ENCODE data around the gene ABHD2. TPM values are rescaled to one million over a fixed set of nuclear protein-coding genes. Genes with fewer than 3 reads are reported as not detected.

ABHD2 gene
- total RNA-seq, 1 experiment from 2014 or later = 15.6 TPM

- H3K4me3 Mint-ChIP-seq = no peak overlapping the region
- peaks cover 6% of the 10 kb centered on the region for H3K27me3 Mint-ChIP-seq (ENCODE audit: low read depth)
- no CpG with 5 or more reads among the region's 5 CpGs for WGBS (ENCODE audit: extremely low coverage, insufficient read length, low lambda C conversion rate)
- Histone ChIP-seq H2BK15ac (ENCODE audit: low read depth, low read length) (no peak overlapping the region), H3K4ac (ENCODE audit: low read depth, low read length) (no peak overlapping the region), H4K20me1 (ENCODE audit: control insufficient read depth, insufficient read depth, insufficient read length) (no peaks in the 10 kb centered on the region), H4K91ac (ENCODE audit: insufficient read length, low read depth, low read length) (no peak overlapping the region), H3K27me3 (ENCODE audit: insufficient read depth, low read length) (no peaks in the 10 kb centered on the region), H3K27ac (ENCODE audit: insufficient read length, low read depth, low read length) (no peak overlapping the region), H2AK5ac (ENCODE audit: insufficient read length, low read length) (no peak overlapping the region), H3K56ac (ENCODE audit: insufficient read length, low read depth, low read length) (no peak overlapping the region), H3K18ac (ENCODE audit: insufficient read length, low read depth, low read length) (no peak overlapping the region), H2BK12ac (ENCODE audit: insufficient read length, low read depth, low read length) (no peak overlapping the region), H2AFZ (ENCODE audit: low read length) (no peak overlapping the region), H2BK120ac (ENCODE audit: low read depth, low read length, poor library complexity, severe bottlenecking) (no peak overlapping the region), H3T11ph (ENCODE audit: low read length) (no peak overlapping the region), H3K4me2 (ENCODE audit: insufficient read depth, insufficient read length, low read length) (no peak overlapping the region), H3K9me3 (ENCODE audit: control insufficient read depth, low read depth, low read length) (no peaks in the 10 kb centered on the region), H2BK20ac (ENCODE audit: low read depth, low read length, poor library complexity, severe bottlenecking) (no peak overlapping the region), H3K23ac (ENCODE audit: insufficient read length, low read depth, low read length) (no peak overlapping the region), H3K79me2 (ENCODE audit: insufficient read depth, low read length) (no peaks in the 10 kb centered on the region), H3K23me2 (ENCODE audit: insufficient read length, low read depth, low read length, poor library complexity, severe bottlenecking) (no peaks in the 10 kb centered on the region), H3K9ac (ENCODE audit: extremely low read depth, insufficient read length, low read length) (no peak overlapping the region), H4K5ac (ENCODE audit: insufficient read length, low read depth, low read length) (no peak overlapping the region), H3K14ac (ENCODE audit: insufficient read depth, low read length) (no peak overlapping the region), H2BK5ac (ENCODE audit: insufficient read length, low read length) (no peak overlapping the region), H3K4me1 (ENCODE audit: insufficient read depth, low read length) (no peaks in the 10 kb centered on the region), H3K79me1 (ENCODE audit: insufficient read depth, low read depth, low read length, poor library complexity, severe bottlenecking) (no peaks in the 10 kb centered on the region), H4K8ac (replicated peaks; ENCODE audit: insufficient read length, low read depth, low read length) (no peak overlapping the region)
- TF ChIP-seq CTCF (conservative IDR thresholded peaks at IDR 0.05) = no peak
- peaks cover 3 to 16% of the 10 kb centered on the region in 2 experiments for H3K4me1 Mint-ChIP-seq
- peaks cover 4% of the 10 kb centered on the region in 2 experiments; a peak in 4 of 5 replicates for H3K9me3 Mint-ChIP-seq
- no peak for DNase-seq
- H3K27ac Mint-ChIP-seq = no peak overlapping the region
- H3K36me3 Mint-ChIP-seq (ENCODE audit: insufficient read depth in 1 of 3, low read depth in 3 of 3) = no peaks in the 10 kb centered on the region; a peak in 1 of 7 replicates
Observed at GRCh38 chr15:89039142-89039541, 49.1 kb upstream of the ABHD2 start.
